Measurements from ENCODE around the gene UHRF2. TPM values are rescaled to one million over a fixed set of nuclear protein-coding genes. Genes with fewer than 3 reads are reported as not detected.
A peak's percentile ranks its signal among the peaks of the same experiment; 100 is the strongest.

Gene UHRF2
- total RNA-seq, 6 experiments from 2014 or later = 23.3 to 34.9 (median 26.2) TPM

- no peak overlapping the region for H3K27ac Mint-ChIP-seq
These were observed 75.4 kb downstream of the UHRF2 start for GRCh38 chr9:6488395-6488794.

GRCh38 chr9:6489099-6489498 is 76.1 kb downstream of the UHRF2 start:
- no peak for TF ChIP-seq CTCF (IDR thresholded peaks at IDR 0.05)
- DNase-seq = no peak
- peaks cover 14% of the 10 kb centered on the region for H3K4me1 Mint-ChIP-seq (ENCODE audit: low read depth)
- no peak overlapping the region for H3K4me3 Mint-ChIP-seq
- peaks cover 18% of the 10 kb centered on the region for H3K36me3 Mint-ChIP-seq (ENCODE audit: low read depth)
- H3K27ac Mint-ChIP-seq = no peak overlapping the region
- no peaks in the 10 kb centered on the region for H3K9me3 Mint-ChIP-seq
- no peaks in the 10 kb centered on the region for H3K27me3 Mint-ChIP-seq (ENCODE audit: insufficient read depth)

More at GRCh38 chr9:6488395-6488794, 75.4 kb downstream of the UHRF2 start:
- Mint-ChIP-seq H3K9me3 (no peaks in the 10 kb centered on the region), H3K27me3 (ENCODE audit: insufficient read depth) (no peaks in the 10 kb centered on the region), H3K4me3 (no peak overlapping the region), H3K4me1 (ENCODE audit: low read depth) (peaks cover 14% of the 10 kb centered on the region), H3K36me3 (ENCODE audit: low read depth) (peaks cover 23% of the 10 kb centered on the region)
- TF ChIP-seq CTCF (IDR thresholded peaks at IDR 0.05) = peak; percentile 21; the same call in 1 of the 2 replicates
- no peak for DNase-seq

GRCh38 chr9:6490863-6491262 is 77.9 kb downstream of the UHRF2 start:
- no peaks in the 10 kb centered on the region for H3K27me3 Mint-ChIP-seq (ENCODE audit: insufficient read depth)
- DNase-seq = no peak
- H3K36me3 Mint-ChIP-seq (ENCODE audit: low read depth) = peaks cover 14% of the 10 kb centered on the region
- H3K9me3 Mint-ChIP-seq = no peaks in the 10 kb centered on the region
- H3K27ac Mint-ChIP-seq = no peak overlapping the region
- peaks cover 14% of the 10 kb centered on the region for H3K4me1 Mint-ChIP-seq (ENCODE audit: low read depth)
- no peak overlapping the region for H3K4me3 Mint-ChIP-seq
- TF ChIP-seq CTCF (IDR thresholded peaks at IDR 0.05) = no peak

GRCh38 chr9:6495466-6495865 is 82.5 kb downstream of the UHRF2 start:
- no peaks in the 10 kb centered on the region for H3K9me3 Mint-ChIP-seq
- H3K36me3 Mint-ChIP-seq (ENCODE audit: low read depth) = peaks cover 19% of the 10 kb centered on the region
- DNase-seq = no peak
- no peak overlapping the region for H3K4me3 Mint-ChIP-seq
- H3K4me1 Mint-ChIP-seq (ENCODE audit: low read depth) = peaks cover 43% of the 10 kb centered on the region
- H3K27ac Mint-ChIP-seq = no peak overlapping the region; the same call in 1 of the 2 replicates
- TF ChIP-seq CTCF (IDR thresholded peaks at IDR 0.05) = peak; percentile 14; the same call in 1 of the 2 replicates
- no peaks in the 10 kb centered on the region for H3K27me3 Mint-ChIP-seq (ENCODE audit: insufficient read depth)

GRCh38 chr9:6498982-6499381 is 86.0 kb downstream of the UHRF2 start:
- DNase-seq = peak; percentile 52
- peak overlapping the region; percentile 76 for H3K27ac Mint-ChIP-seq
- no peak for TF ChIP-seq CTCF (IDR thresholded peaks at IDR 0.05)
- H3K27me3 Mint-ChIP-seq (ENCODE audit: insufficient read depth) = no peaks in the 10 kb centered on the region
- H3K4me3 Mint-ChIP-seq = no peak overlapping the region
- no peaks in the 10 kb centered on the region for H3K9me3 Mint-ChIP-seq
- peaks cover 44% of the 10 kb centered on the region for H3K4me1 Mint-ChIP-seq (ENCODE audit: low read depth)
- H3K36me3 Mint-ChIP-seq (ENCODE audit: low read depth) = peaks cover 25% of the 10 kb centered on the region
